BE2C (cell line): ENCODE data around the gene RTN4RL2.

Experiments used
- DNase-seq: peaks from one replicate; pipeline ENCODE4 v3.0.0-alpha.2; 2020
- H3K27me3 ChIP-seq: fragments of 250-450 bp; sonication (Bioruptor Pico); 2 replicates; pipeline ENCODE4 v1.5.1; 2020; ENCODE audit warnings: mild to moderate bottlenecking
- H3K36me3 ChIP-seq: fragments of 250-450 bp; sonication (Bioruptor Pico); 2 replicates; pipeline ENCODE4 v1.5.1; 2020; ENCODE audit warnings: mild to moderate bottlenecking
- H3K4me1 ChIP-seq: fragments of 250-450 bp; sonication (Bioruptor Pico); 2 replicates; pipeline ENCODE4 v1.5.1; 2020
- H3K4me3 ChIP-seq: 2 replicates; pipeline ENCODE4 v1.5.1; 2011; ENCODE audit warnings: low read depth, low read length
- H3K9me3 ChIP-seq: fragments of 250-450 bp; sonication (Bioruptor Pico); 2 replicates; pipeline ENCODE4 v1.5.1; 2020
- TF ChIP-seq, protein P1 (sequence below): IDR thresholded peaks from 2 replicates; pipeline ENCODE4 v1.5.1; 2012; ENCODE audit warnings: mild to moderate bottlenecking, low read depth, low read length

The RTN4RL2 gene

DNA sequence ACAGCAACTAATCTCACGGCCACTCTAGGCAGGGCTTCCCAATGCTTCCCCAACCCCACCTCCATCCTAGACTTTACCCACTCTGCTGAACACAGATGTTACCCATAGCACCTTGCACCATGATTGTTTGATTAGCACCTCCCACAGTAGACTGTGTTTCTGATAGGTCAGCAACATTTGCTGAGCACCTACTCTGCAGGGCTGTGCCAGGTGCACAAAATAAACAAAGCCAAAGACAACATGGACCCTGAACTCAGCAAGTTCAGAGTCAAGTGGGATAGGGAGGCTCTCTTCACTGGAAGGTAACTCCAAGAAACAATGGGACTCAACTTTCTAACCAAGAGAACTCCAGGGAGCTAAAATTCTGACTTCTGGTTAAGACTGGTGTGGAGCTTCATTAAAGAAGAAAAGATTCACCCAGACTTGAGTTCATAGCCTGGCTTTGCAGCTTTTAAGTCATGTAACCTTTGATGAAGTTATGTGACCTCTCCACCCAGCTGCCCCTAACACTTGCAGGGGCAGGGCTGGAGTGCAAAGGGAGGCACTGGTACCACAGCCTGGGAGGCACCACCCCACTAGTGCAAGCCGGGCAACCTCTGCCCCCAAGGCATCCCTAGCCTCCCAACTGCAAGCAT lies 6.7 kb upstream of the RTN4RL2 start:
- no peak for DNase-seq
- Histone ChIP-seq H3K4me1 (no peaks in the 10 kb centered on the region), H3K27me3 (peaks cover 8% of the 10 kb centered on the region), H3K36me3 (no peaks in the 10 kb centered on the region), H3K9me3 (no peaks in the 10 kb centered on the region), H3K4me3 (no peak overlapping the region)
- TF ChIP-seq, protein P1, sequence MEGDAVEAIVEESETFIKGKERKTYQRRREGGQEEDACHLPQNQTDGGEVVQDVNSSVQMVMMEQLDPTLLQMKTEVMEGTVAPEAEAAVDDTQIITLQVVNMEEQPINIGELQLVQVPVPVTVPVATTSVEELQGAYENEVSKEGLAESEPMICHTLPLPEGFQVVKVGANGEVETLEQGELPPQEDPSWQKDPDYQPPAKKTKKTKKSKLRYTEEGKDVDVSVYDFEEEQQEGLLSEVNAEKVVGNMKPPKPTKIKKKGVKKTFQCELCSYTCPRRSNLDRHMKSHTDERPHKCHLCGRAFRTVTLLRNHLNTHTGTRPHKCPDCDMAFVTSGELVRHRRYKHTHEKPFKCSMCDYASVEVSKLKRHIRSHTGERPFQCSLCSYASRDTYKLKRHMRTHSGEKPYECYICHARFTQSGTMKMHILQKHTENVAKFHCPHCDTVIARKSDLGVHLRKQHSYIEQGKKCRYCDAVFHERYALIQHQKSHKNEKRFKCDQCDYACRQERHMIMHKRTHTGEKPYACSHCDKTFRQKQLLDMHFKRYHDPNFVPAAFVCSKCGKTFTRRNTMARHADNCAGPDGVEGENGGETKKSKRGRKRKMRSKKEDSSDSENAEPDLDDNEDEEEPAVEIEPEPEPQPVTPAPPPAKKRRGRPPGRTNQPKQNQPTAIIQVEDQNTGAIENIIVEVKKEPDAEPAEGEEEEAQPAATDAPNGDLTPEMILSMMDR: no peak

DNA sequence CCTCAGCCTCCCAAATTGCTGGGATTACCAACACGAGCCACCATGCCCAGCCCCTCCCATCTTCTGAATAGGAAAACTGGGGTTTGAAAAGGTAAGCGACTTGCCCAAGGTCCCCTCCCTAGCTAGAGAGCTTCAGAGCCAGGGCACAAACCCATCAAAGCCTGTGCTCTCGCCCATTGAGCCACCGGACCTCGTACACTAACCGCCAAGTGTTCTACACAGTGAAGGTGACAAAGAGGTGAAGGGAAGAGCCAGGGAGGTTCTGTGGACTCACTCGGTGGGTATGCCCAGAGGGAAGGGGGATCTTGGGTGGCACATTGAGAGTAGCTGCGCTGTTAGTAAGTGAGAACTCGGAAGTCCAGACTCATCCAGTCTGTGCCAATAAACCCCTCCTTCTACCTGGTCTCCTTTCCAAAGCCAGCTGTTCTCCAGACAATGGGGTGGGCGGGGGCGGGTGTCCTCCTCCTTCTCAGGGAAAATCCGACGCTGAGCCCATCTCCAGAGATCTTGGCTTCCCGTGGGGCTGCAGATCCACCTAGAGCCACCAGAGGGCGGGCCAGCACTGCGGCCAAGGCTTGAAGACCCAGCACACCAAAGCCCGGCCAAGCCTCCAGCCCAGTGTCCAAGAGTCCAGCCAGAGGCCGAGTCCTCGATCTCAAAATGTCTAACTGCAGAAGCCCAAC lies 3.2 kb upstream of the RTN4RL2 start:
- TF ChIP-seq, protein P1: peak; percentile 75
- H3K36me3 ChIP-seq: no peaks in the 10 kb centered on the region
- no peaks in the 10 kb centered on the region for H3K4me1 ChIP-seq
- peak; percentile 64 for DNase-seq
- H3K9me3 ChIP-seq: no peaks in the 10 kb centered on the region
- H3K27me3 ChIP-seq: peaks cover 34% of the 10 kb centered on the region
- no peak overlapping the region for H3K4me3 ChIP-seq

DNA sequence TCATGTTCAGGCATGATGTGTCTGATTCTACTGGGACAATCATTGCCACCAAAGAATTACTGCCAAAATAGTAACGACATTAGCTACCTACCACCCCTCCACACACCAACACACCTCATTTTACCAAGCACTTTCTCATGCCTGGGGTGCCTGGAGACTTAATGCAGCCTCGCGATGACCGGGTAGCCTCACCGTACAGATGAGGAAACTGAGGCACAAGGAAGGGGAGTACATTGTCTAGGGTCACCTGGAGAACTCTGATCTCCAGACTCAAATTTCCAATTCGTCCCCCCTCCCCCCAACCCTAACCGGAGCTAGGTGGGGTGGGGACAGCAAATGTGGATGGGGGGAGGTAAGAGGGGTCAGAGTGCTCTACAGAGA lies 2.7 kb upstream of the RTN4RL2 start:
- TF ChIP-seq, protein P1: no peak
- no peak for DNase-seq
- no peaks in the 10 kb centered on the region for H3K4me1 ChIP-seq
- peaks cover 34% of the 10 kb centered on the region for H3K27me3 ChIP-seq
- H3K9me3 ChIP-seq: no peaks in the 10 kb centered on the region
- no peak overlapping the region for H3K4me3 ChIP-seq
- no peaks in the 10 kb centered on the region for H3K36me3 ChIP-seq

DNA sequence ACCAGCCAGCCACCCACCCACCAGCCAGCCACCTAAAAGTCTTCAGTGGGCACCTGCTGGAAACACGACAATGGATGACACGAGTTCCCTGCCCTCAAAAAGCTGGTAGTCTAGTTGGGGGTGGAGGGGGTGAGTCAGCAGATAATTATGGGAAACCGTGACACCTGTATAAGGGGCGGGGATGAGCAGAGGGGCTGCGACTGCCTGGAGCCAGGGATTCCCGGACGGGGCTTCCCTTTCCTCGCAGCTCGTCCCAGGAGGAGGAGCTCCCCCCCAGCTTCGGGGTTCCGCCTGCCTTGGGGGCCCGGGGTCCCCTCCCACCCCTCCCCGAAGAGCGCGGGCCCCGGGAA lies 2.3 kb upstream of the RTN4RL2 start:
- TF ChIP-seq, protein P1: no peak
- Histone ChIP-seq H3K4me3 (no peak overlapping the region), H3K9me3 (no peaks in the 10 kb centered on the region), H3K4me1 (no peaks in the 10 kb centered on the region), H3K36me3 (no peaks in the 10 kb centered on the region), H3K27me3 (peaks cover 34% of the 10 kb centered on the region)
- no peak for DNase-seq

DNA sequence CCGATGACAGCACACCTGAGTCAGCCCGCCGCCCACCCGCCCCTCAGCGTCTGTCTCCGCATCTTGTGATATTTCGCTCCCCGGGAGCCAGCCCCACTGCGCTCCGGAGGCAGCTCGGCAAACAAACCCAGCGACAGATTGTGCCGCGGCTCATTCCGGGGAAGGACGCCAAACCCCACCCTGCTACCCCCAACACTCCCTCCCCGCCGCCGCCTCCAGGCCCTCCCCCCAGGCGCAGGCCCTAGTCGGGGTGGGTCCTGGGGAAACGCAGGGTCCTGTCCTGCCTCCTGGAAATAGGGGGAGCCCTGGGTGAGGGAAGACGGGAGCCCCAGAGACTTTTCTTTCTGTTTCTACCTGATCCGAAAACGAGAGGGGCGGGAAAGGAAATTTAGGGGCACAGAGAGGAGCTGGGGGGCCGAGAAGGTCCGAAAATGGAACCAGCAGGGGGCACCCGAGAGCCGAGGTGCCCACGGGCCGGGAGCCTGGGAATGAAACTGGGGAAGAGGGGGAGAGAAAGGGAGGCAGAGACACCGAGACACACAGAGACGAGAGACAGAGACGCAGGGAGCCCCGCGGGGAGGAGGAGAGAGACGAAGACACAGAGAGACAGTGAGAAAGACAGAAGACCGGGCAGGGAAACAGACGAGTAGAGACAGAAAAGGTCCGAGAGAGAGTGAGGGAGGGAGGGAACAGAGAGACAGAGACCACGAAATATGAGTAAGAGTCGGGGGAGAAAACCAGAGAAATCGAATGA lies 1.7 kb upstream of the RTN4RL2 start:
- peak; percentile 33 for DNase-seq
- Histone ChIP-seq H3K4me1 (no peaks in the 10 kb centered on the region), H3K4me3 (no peak overlapping the region), H3K9me3 (no peaks in the 10 kb centered on the region), H3K27me3 (peaks cover 34% of the 10 kb centered on the region), H3K36me3 (no peaks in the 10 kb centered on the region)
- TF ChIP-seq, protein P1: peak; percentile 59
